HepG2 (cell line): ENCODE results near the gene NPC1. TPM values are rescaled to one million over a fixed set of nuclear protein-coding genes. Genes with fewer than 3 reads are reported as not detected.
A peak's percentile ranks its signal among the peaks of the same experiment; 100 is the strongest.

Source experiments
- ATAC-seq: fragments of 200-7000 bp; cut with Tn5 transposase; 3 replicates; pipeline ENCODE4 v1.9.1; 2020; ENCODE audit warnings: mild to moderate bottlenecking, moderate library complexity
- BruUV-seq: library from RNA; stranded (reverse); fragments of 400-500 nt; replicated peaks from 2 replicates; lab custom pipeline; 2021; lab: Mats Ljungman, UMichigan
- CTCF ChIA-PET: fragments of 300-600 bp; formaldehyde crosslinking; extraction: SDS; loops from one replicate; lab custom pipeline; 2021; ENCODE audit warnings: low total read pairs, inconsistent platforms, low intra/inter-chr PET ratio; lab: Yijun Ruan, JAX
- POLR2A ChIA-PET: fragments of 350-600 bp; sonication (Branson Sonifier 250); formaldehyde crosslinking; loops from one replicate; lab custom pipeline; 2020; ENCODE audit warnings: antibody characterized with exemption, inconsistent platforms; lab: Yijun Ruan, JAX
- DNase-seq: peaks from one replicate; pipeline ENCODE4 v3.0.0-alpha.2; 2015; ENCODE audit warnings: low spot score
- FAIRE-seq: peaks from 3 replicates; lab custom pipeline; 2011; peaks lifted over from hg19 to GRCh38; lab: Jason Lieb, UNC
- H2AFZ ChIP-seq: one replicate; pipeline ENCODE4 v1.6.1; 2011; ENCODE audit warnings: low read length, inconsistent platforms
- H3K27ac ChIP-seq: fragments of 300-600 bp; 3 replicates; pipeline ENCODE4 v1.8.0; 2011; ENCODE audit warnings: mixed run types, mild to moderate bottlenecking, mixed read lengths, low read length, inconsistent platforms; ENCODE audit not compliant: insufficient read depth; ENCODE audit errors: extremely low read length
- H3K27me3 ChIP-seq, 2 experiments: fragments of 200-600 bp in 1 of 2; 2 replicates in 1 of 2; 3 replicates in 1 of 2; pipeline versions ENCODE4 v1.6.0 to v1.8.0; 2011; ENCODE audit warnings: low read length in 2 of 2, mild to moderate bottlenecking in 2 of 2, moderate library complexity in 2 of 2, inconsistent platforms in 1 of 2; ENCODE audit not compliant: insufficient read depth in 2 of 2, control insufficient read depth in 1 of 2
- H3K36me3 ChIP-seq, 2 experiments: fragments of 200-600 bp in 1 of 2; replicated peaks in 1 of 2; 2 replicates in 1 of 2; 3 replicates in 1 of 2; pipeline versions ENCODE4 v1.5.1 to v1.8.0; 2011; ENCODE audit warnings: low read length in 2 of 2, inconsistent platforms in 1 of 2; ENCODE audit not compliant: insufficient read depth in 2 of 2, control insufficient read depth in 1 of 2
- H3K4me1 ChIP-seq: 2 replicates; pipeline ENCODE4 v1.5.1; 2012; ENCODE audit warnings: low read length, inconsistent platforms; ENCODE audit not compliant: insufficient read depth
- H3K4me2 ChIP-seq: 2 replicates; pipeline ENCODE4 v1.6.0; 2011; ENCODE audit warnings: low read depth, low read length, inconsistent platforms
- H3K4me3 ChIP-seq, 3 experiments: fragments of 200-600 bp in 1 of 3; sonication (generic), shearing (Covaris generic) in 1 of 3; replicated peaks in 1 of 3; 2 replicates each; pipeline ENCODE4 v1.5.1; 2011 to 2016; ENCODE audit warnings: low read length in 3 of 3, inconsistent platforms in 2 of 3, low read depth in 2 of 3, mild to moderate bottlenecking in 2 of 3, control low read depth in 1 of 3, mixed read lengths in 1 of 3; ENCODE audit not compliant: insufficient read depth in 1 of 3
- H3K79me2 ChIP-seq: one replicate; pipeline ENCODE4 v1.6.1; 2011; ENCODE audit warnings: low read length, inconsistent platforms; ENCODE audit not compliant: insufficient read depth
- H3K9ac ChIP-seq: 2 replicates; pipeline ENCODE4 v1.6.0; 2011; ENCODE audit warnings: mild to moderate bottlenecking, low read depth, low read length, inconsistent platforms; ENCODE audit not compliant: insufficient read depth
- H3K9me3 ChIP-seq: 2 replicates; pipeline ENCODE4 v1.5.1; 2012; ENCODE audit warnings: mild to moderate bottlenecking, low read length
- H4K20me1 ChIP-seq: 2 replicates; pipeline ENCODE4 v1.6.0; 2011; ENCODE audit warnings: inconsistent platforms, mild to moderate bottlenecking, low read length, moderate library complexity; ENCODE audit not compliant: insufficient read depth
- ATAD3A ChIP-seq: sonication (generic); formaldehyde crosslinking; IDR thresholded peaks from 2 replicates; pipeline ENCODE4 v1.4.0; 2020; ENCODE audit warnings: missing genetic modification reagents
- ATF7 ChIP-seq, 2 experiments: fragments of 450-650 bp in 1 of 2; sonication (generic) in 1 of 2; formaldehyde crosslinking in 1 of 2; IDR thresholded peaks; 2 replicates each; pipeline versions ENCODE4 v1.4.0 to v1.6.1; 2016 to 2020; ENCODE audit warnings: antibody characterized with exemption in 1 of 2, mild to moderate bottlenecking in 1 of 2, missing genetic modification reagents in 1 of 2
- DNMT3B ChIP-seq: conservative IDR thresholded peaks from 2 replicates; pipeline ENCODE4 v1.6.1; 2016; ENCODE audit warnings: missing biosample characterization, control low read depth
- KLF13 ChIP-seq: sonication (generic); formaldehyde crosslinking; IDR thresholded peaks from 2 replicates; pipeline ENCODE4 v1.4.0; 2020; ENCODE audit warnings: mild to moderate bottlenecking, missing genetic modification reagents
- MAFG ChIP-seq: sonication (generic); formaldehyde crosslinking; IDR thresholded peaks from 2 replicates; pipeline ENCODE4 v1.5.1; 2020; ENCODE audit warnings: mild to moderate bottlenecking, missing genetic modification reagents
- MEF2D ChIP-seq: sonication (generic); formaldehyde crosslinking; IDR thresholded peaks from 2 replicates; pipeline ENCODE4 v1.5.1; 2020; ENCODE audit warnings: mild to moderate bottlenecking, missing genetic modification reagents
- MXD3 ChIP-seq: IDR thresholded peaks from 2 replicates; pipeline ENCODE4 v1.6.1; 2016; ENCODE audit warnings: mild to moderate bottlenecking, missing biosample characterization, missing genetic modification reagents
- NFIC ChIP-seq: IDR thresholded peaks from 2 replicates; pipeline ENCODE4 v1.6.1; 2012; ENCODE audit warnings: mild to moderate bottlenecking, low read length, inconsistent platforms
- PITX1 ChIP-seq: sonication (generic); formaldehyde crosslinking; IDR thresholded peaks from 2 replicates; pipeline ENCODE4 v1.5.1; 2020; ENCODE audit warnings: mild to moderate bottlenecking, missing genetic modification reagents
- SAP130 ChIP-seq: IDR thresholded peaks from 2 replicates; pipeline ENCODE4 v1.6.1; 2016; ENCODE audit warnings: low read depth
- SNAI1 ChIP-seq: sonication (generic); formaldehyde crosslinking; IDR thresholded peaks from 2 replicates; pipeline ENCODE4 v1.5.0; 2020; ENCODE audit warnings: mild to moderate bottlenecking, missing genetic modification reagents, borderline replicate concordance
- SPEN ChIP-seq: sonication (generic); formaldehyde crosslinking; IDR thresholded peaks from 2 replicates; pipeline ENCODE4 v1.5.1; 2020; ENCODE audit warnings: low read depth, mild to moderate bottlenecking, missing genetic modification reagents
- ZFP36 ChIP-seq: fragments of 150-350 bp; IDR thresholded peaks from 2 replicates; pipeline ENCODE4 v1.6.1; 2018; ENCODE audit warnings: borderline replicate concordance, low read length, low read depth; ENCODE audit not compliant: partially characterized antibody
- ZNF317 ChIP-seq: sonication (generic); formaldehyde crosslinking; IDR thresholded peaks from 2 replicates; pipeline ENCODE4 v1.5.0; 2020; ENCODE audit warnings: mild to moderate bottlenecking, missing genetic modification reagents
- ZNF543 ChIP-seq: sonication (generic); formaldehyde crosslinking; IDR thresholded peaks from 2 replicates; pipeline ENCODE4 v1.4.0; 2020; ENCODE audit warnings: mild to moderate bottlenecking, missing genetic modification reagents
- ZNF556 ChIP-seq: sonication (generic); formaldehyde crosslinking; IDR thresholded peaks from 2 replicates; pipeline ENCODE4 v1.4.0; 2020; ENCODE audit warnings: mild to moderate bottlenecking, missing genetic modification reagents, borderline replicate concordance
- ZNF574 ChIP-seq: sonication (generic); formaldehyde crosslinking; IDR thresholded peaks from 2 replicates; pipeline ENCODE4 v1.4.0; 2020; ENCODE audit warnings: missing genetic modification reagents
- ZNF577 ChIP-seq: sonication (generic); formaldehyde crosslinking; IDR thresholded peaks from 2 replicates; pipeline ENCODE4 v1.4.0; 2020; ENCODE audit warnings: mild to moderate bottlenecking, low read depth, missing genetic modification reagents, borderline replicate concordance
- ZNF607 ChIP-seq: sonication (generic); formaldehyde crosslinking; IDR thresholded peaks from 2 replicates; pipeline ENCODE4 v1.5.1; 2020; ENCODE audit warnings: missing genetic modification reagents, mild to moderate bottlenecking, borderline replicate concordance
- ZNF768 ChIP-seq: sonication (generic); formaldehyde crosslinking; IDR thresholded peaks from 2 replicates; pipeline ENCODE4 v1.4.0; 2020; ENCODE audit warnings: missing genetic modification reagents
- ZNF878 ChIP-seq: sonication (generic); formaldehyde crosslinking; IDR thresholded peaks from 2 replicates; pipeline ENCODE4 v1.8.1; 2023; ENCODE audit warnings: mild to moderate bottlenecking, missing genetic modification reagents, moderate library complexity
- ZSCAN25 ChIP-seq: sonication (generic); formaldehyde crosslinking; IDR thresholded peaks from 2 replicates; pipeline ENCODE4 v1.8.0; 2022; ENCODE audit warnings: mild to moderate bottlenecking, missing genetic modification reagents
- in situ Hi-C: cut with HindIII; loops from 2 replicates; pipeline ENCODE4 v1.10.0; 2017; ENCODE audit warnings: low pct_unique_long_range_greater_than_20kb; ENCODE audit not compliant: extremely low pct_ligation_motif_present
- intact Hi-C: fragments of 100-400 bp; cut with micrococcal nuclease; formaldehyde crosslinking; loops from one replicate; pipeline ENCODE4 v1.10.0; 2022; ENCODE audit not compliant: unreplicated experiment
- polyA plus RNA-seq, 8 experiments: library from polyadenylated mRNA; depleted of rRNA in 3 of 8; stranded (reverse) in 7 of 8; unstranded in 1 of 8; fragments of >200 nt; fragmentation: Illumina TruSeq in 4 of 8; extraction: Trizol in 4 of 8; gene quantifications; 2 replicates each; pipeline versions ENCODE4 v1.2.1 to v1.2.3, GENCODE V29; 2011 to 2016; ENCODE audit warnings: low read depth in 4 of 8, missing spikeins in 1 of 8, mixed read lengths in 1 of 8; ENCODE audit not compliant: insufficient read depth in 1 of 8
- total RNA-seq, 5 experiments: library from RNA; depleted of rRNA; stranded (reverse); fragments of >200 nt; fragmentation: Illumina TruSeq; extraction: Trizol; gene quantifications; 2 replicates each; pipeline ENCODE4 v1.2.3, GENCODE V29; 2016; ENCODE audit warnings: low read depth in 1 of 5

The NPC1 gene
- total and polyA plus RNA-seq, 2 of the 13 experiments (the other 11 are each of a cell fraction or from before 2014, with no cell fraction given) = 46.5 to 114 TPM

GRCh38 chr18:23629444-23629946, 43.2 kb upstream of the NPC1 start (continued):
- TF ChIP-seq ZFP36 = peak; percentile 45
- TF ChIP-seq ATF7 (IDR thresholded peaks at IDR 0.05) = no peak
- 0 out of 2 replicates have a peak, but pooled peaks have one; percentile 38 for TF ChIP-seq ATF7 (CRISPR knock-in tag; IDR thresholded peaks at IDR 0.05)
- no peak for TF ChIP-seq ZNF577 (CRISPR knock-in tag)
- TF ChIP-seq KLF13 (CRISPR knock-in tag) = no peak
- peak; percentile 78 for TF ChIP-seq PITX1
- TF ChIP-seq ZNF556 (CRISPR knock-in tag) = no peak
- no peak for TF ChIP-seq DNMT3B (CRISPR knock-in tag)
- TF ChIP-seq ATAD3A (CRISPR knock-in tag) = no peak
- no peak for TF ChIP-seq NFIC
- no peak for TF ChIP-seq ZNF607
- peak; percentile 71 for TF ChIP-seq MEF2D (CRISPR knock-in tag)
- peak; percentile 64 for TF ChIP-seq SAP130
- TF ChIP-seq ZSCAN25 (CRISPR knock-in tag) = no peak
- TF ChIP-seq ZNF543 = no peak
- TF ChIP-seq SPEN (CRISPR knock-in tag) = no peak
- no peak for TF ChIP-seq SNAI1 (CRISPR knock-in tag)

- intact Hi-C loops = loop anchor here (5.0 to 10.0 kb wide), 3 partner anchors 147 to 489 kb away; no protein-coding TSS in a partner anchor
- Histone ChIP-seq H2AFZ (no peak overlapping the region), H3K27me3 (peaks cover 0 to 4% of the 10 kb centered on the region in 2 experiments; a peak in 2 of 5 replicates), H3K9me3 (no peaks in the 10 kb centered on the region), H3K4me1 (peaks cover 36% of the 10 kb centered on the region), H3K9ac (no peak overlapping the region), H3K36me3 (no peaks in the 10 kb centered on the region), H3K27ac (no peak overlapping the region), H3K4me3 (no peak overlapping the region), H3K79me2 (no peaks in the 10 kb centered on the region), H4K20me1 (no peaks in the 10 kb centered on the region), H3K4me2 (no peak overlapping the region)
- CTCF ChIA-PET = no interaction called here
- no peak for TF ChIP-seq MXD3
- TF ChIP-seq ZNF878 (CRISPR knock-in tag) = no peak
- TF ChIP-seq ZNF574 = no peak
- TF ChIP-seq MAFG (CRISPR knock-in tag) = no peak
- peak; percentile 74; the same call in 1 of the 2 replicates for TF ChIP-seq ZNF768 (CRISPR knock-in tag)
- TF ChIP-seq ZNF317 (CRISPR knock-in tag) = no peak
- in situ Hi-C loops = no loop called here
- ATAC-seq (no peak), FAIRE-seq (no peak), DNase-seq (no peak)
- POLR2A ChIA-PET = no interaction called here
- BruUV-seq = no TSS peak
These were observed 41.7 kb upstream of the NPC1 start for GRCh38 chr18:23627970-23628369.
